Measurements from ENCODE around the gene EIF2A. TPM values are rescaled to one million over a fixed set of nuclear protein-coding genes. Genes with fewer than 3 reads are reported as not detected.

Gene EIF2A
- total and polyA plus RNA-seq, 2 of the 13 experiments (the other 11 are each of a cell fraction or from before 2014, with no cell fraction given), result 124 to 139 TPM

DNA sequence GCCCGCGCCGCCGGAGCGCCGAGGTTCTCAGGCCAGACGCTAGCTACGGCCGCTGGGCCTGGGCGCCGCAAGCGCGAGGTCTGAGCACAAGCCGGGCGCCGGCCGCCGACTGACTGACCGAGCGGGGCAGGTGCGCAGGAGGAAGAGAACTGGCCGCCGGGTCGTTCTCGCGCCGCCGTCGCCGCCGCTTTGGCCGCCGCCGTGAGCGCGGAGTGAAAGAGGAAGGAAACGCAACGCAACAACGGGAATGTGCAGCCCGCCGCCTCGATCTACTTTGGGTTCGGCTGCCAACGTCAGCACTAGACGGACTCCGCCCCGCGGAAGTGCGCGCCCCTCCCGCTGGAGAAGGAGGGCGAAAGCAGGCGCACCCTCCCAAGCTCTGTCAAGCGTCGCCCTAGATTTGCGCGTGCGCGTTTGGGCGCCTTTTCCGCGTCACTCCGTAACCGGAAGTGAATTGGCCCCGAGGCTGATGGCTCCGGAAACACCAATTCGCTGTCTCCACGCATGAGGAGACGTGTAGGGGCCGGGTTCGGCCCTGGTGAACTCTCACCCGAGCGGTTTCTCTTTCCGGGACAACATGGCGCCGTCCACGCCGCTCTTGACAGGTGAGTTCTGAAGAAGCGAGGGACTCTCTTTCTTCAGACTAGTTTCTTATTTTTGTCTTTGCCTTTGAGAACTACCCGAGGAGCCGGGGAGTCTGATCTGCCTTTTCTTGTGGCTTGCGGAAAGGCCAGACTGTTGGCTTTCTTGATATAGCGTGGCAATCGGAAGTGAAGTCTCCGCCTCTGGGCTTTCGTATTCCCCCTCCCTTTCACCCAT is at the start of gene EIF2A, which contains the start of gene SERP1 (continued):
- TF ChIP-seq MZF1 (CRISPR knock-in tag; IDR thresholded peaks at IDR 0.05; ENCODE audit: borderline replicate concordance), result 0 out of 2 replicates have a peak, but pooled peaks have one; percentile 48
- peak; percentile 33; the same call in 1 of the 2 replicates for TF ChIP-seq NCOR1 (IDR thresholded peaks at IDR 0.05; ENCODE audit: borderline replicate concordance, low read length)
- peak; percentile 98 for TF ChIP-seq ZFY (CRISPR knock-in tag; IDR thresholded peaks at IDR 0.05)
- TF ChIP-seq, protein P1, sequence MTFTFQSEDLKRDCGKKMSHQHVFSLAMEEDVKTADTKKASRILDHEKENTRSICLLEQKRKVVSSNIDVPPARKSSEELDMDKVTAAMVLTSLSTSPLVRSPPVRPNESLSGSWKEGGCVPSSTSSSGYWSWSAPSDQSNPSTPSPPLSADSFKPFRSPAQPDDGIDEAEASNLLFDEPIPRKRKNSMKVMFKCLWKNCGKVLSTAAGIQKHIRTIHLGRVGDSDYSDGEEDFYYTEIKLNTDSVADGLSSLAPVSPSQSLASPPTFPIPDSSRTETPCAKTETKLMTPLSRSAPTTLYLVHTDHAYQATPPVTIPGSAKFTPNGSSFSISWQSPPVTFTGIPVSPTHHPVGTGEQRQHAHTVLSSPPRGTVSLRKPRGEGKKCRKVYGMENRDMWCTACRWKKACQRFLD (CRISPR knock-in tag; IDR thresholded peaks at IDR 0.05; ENCODE audit: borderline replicate concordance), result no peak
- TF ChIP-seq ZBTB3 (CRISPR knock-in tag; IDR thresholded peaks at IDR 0.05; ENCODE audit: borderline replicate concordance, low read depth), result no peak
- peak; percentile 77; the same call in 1 of the 2 replicates for TF ChIP-seq ZFP82 (CRISPR knock-in tag; IDR thresholded peaks at IDR 0.05; ENCODE audit: borderline replicate concordance)
- TF ChIP-seq ZNF775 (CRISPR knock-in tag; IDR thresholded peaks at IDR 0.05; ENCODE audit: borderline replicate concordance), result no peak
- no peak; the same call in 1 of the 2 replicates for TF ChIP-seq ZNF816 (CRISPR knock-in tag; IDR thresholded peaks at IDR 0.05; ENCODE audit: borderline replicate concordance)
- TF ChIP-seq KDM6A (CRISPR knock-in tag; IDR thresholded peaks at IDR 0.05; ENCODE audit: low read depth), result no peak
- 0 out of 2 replicates have a peak, but pooled peaks have one; percentile 73 for TF ChIP-seq CAMTA2 (CRISPR knock-in tag; IDR thresholded peaks at IDR 0.05; ENCODE audit: borderline replicate concordance)
- TF ChIP-seq, protein P2, sequence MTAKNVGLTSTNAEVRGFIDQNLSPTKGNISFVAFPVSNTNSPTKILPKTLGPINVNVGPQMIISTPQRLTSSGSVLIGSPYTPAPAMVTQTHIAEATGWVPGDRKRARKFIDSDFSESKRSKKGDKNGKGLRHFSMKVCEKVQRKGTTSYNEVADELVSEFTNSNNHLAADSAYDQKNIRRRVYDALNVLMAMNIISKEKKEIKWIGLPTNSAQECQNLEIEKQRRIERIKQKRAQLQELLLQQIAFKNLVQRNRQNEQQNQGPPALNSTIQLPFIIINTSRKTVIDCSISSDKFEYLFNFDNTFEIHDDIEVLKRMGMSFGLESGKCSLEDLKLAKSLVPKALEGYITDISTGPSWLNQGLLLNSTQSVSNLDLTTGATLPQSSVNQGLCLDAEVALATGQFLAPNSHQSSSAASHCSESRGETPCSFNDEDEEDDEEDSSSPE (CRISPR knock-in tag; IDR thresholded peaks at IDR 0.05), result no peak
- TF ChIP-seq ZNF451 (CRISPR knock-in tag; IDR thresholded peaks at IDR 0.05), result peak; percentile 60; the same call in 1 of the 2 replicates
- TF ChIP-seq, protein P3, sequence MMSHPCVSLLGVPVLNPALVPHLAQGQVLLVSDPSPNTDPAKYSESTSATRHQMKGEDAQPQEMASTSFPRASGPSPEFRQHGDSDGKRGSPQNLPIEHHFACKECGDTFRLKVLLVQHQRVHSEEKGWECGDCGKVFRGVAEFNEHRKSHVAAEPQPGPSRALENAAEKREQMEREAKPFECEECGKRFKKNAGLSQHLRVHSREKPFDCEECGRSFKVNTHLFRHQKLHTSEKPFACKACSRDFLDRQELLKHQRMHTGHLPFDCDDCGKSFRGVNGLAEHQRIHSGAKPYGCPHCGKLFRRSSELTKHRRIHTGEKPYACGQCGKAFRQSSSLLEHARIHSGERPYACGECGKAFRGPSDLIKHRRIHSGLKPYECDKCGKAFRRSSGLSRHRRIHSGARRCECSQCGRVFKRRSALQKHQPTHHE (CRISPR knock-in tag; IDR thresholded peaks at IDR 0.05; ENCODE audit: borderline replicate concordance), result no peak
- TF ChIP-seq, protein P4, sequence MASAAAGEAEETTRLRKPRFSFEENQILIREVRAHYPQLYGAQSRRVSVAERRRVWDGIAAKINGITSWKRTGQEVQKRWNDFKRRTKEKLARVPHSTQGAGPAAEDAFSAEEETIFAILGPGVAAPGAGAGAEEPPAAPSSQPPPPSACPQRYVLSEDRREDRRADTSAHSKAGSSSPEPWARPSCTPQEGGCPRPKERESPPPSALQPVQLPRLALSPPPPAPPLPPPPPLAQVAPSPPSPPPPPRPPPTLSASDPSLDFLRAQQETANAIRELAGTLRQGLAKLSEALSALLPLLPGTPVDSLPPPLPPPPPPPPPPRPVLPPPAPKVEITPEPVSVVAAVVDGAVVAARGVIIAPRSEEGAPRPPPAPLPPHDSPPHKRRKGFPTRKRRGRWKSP (CRISPR knock-in tag; IDR thresholded peaks at IDR 0.05), result peak; percentile 91
- peak; percentile 93 to 97 for TF ChIP-seq POLR2A (IDR thresholded peaks at IDR 0.05; ENCODE audit: insufficient read depth in 1 of 2, low read depth in 2 of 2, low read length in 2 of 2)
- TF ChIP-seq ZSCAN25 (CRISPR knock-in tag; IDR thresholded peaks at IDR 0.05), result no peak
- TF ChIP-seq, protein P5, sequence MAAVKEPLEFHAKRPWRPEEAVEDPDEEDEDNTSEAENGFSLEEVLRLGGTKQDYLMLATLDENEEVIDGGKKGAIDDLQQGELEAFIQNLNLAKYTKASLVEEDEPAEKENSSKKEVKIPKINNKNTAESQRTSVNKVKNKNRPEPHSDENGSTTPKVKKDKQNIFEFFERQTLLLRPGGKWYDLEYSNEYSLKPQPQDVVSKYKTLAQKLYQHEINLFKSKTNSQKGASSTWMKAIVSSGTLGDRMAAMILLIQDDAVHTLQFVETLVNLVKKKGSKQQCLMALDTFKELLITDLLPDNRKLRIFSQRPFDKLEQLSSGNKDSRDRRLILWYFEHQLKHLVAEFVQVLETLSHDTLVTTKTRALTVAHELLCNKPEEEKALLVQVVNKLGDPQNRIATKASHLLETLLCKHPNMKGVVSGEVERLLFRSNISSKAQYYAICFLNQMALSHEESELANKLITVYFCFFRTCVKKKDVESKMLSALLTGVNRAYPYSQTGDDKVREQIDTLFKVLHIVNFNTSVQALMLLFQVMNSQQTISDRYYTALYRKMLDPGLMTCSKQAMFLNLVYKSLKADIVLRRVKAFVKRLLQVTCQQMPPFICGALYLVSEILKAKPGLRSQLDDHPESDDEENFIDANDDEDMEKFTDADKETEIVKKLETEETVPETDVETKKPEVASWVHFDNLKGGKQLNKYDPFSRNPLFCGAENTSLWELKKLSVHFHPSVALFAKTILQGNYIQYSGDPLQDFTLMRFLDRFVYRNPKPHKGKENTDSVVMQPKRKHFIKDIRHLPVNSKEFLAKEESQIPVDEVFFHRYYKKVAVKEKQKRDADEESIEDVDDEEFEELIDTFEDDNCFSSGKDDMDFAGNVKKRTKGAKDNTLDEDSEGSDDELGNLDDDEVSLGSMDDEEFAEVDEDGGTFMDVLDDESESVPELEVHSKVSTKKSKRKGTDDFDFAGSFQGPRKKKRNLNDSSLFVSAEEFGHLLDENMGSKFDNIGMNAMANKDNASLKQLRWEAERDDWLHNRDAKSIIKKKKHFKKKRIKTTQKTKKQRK (IDR thresholded peaks at IDR 0.05; ENCODE audit: low read length), result no peak
- peak; percentile 38; the same call in 1 of the 2 replicates for TF ChIP-seq NR2F6 (IDR thresholded peaks at IDR 0.05)
- peak; percentile 53; the same call in 1 of the 2 replicates for TF ChIP-seq NR2F6 (CRISPR knock-in tag; IDR thresholded peaks at IDR 0.05)
- no peak for TF ChIP-seq SRF (IDR thresholded peaks at IDR 0.05; ENCODE audit: low read depth, low read length)
- TF ChIP-seq KMT2B (CRISPR knock-in tag; IDR thresholded peaks at IDR 0.05), result peak; percentile 88
- TF ChIP-seq ZNF543 (CRISPR knock-in tag; IDR thresholded peaks at IDR 0.05), result 0 out of 2 replicates have a peak, but pooled peaks have one; percentile 62
